H9 (cell line): ENCODE data around the gene TEX48. TPM values are rescaled to one million over a fixed set of nuclear protein-coding genes. Genes with fewer than 3 reads are reported as not detected.

Experiments
- DNase-seq: peaks from one replicate; pipeline ENCODE4 v3.0.0-alpha.2; 2017
- H2AFZ ChIP-seq: one replicate; pipeline ENCODE4 v1.6.1; 2013; ENCODE audit warnings: mild to moderate bottlenecking, low read length, control low read depth, moderate library complexity
- H2AK5ac ChIP-seq: 2 replicates; pipeline ENCODE4 v1.6.1; 2013; ENCODE audit warnings: low read length, control low read depth, mixed read lengths; ENCODE audit not compliant: insufficient read length
- H2BK120ac ChIP-seq: one replicate; pipeline ENCODE4 v1.6.1; 2013; ENCODE audit warnings: low read depth, mild to moderate bottlenecking, low read length, control low read depth, inconsistent platforms; ENCODE audit not compliant: poor library complexity, severe bottlenecking
- H2BK12ac ChIP-seq: 2 replicates; pipeline ENCODE4 v1.6.1; 2013; ENCODE audit warnings: low read length, control low read depth, mixed read lengths, low read depth; ENCODE audit not compliant: insufficient read length
- H2BK15ac ChIP-seq: 2 replicates; pipeline ENCODE4 v1.6.1; 2013; ENCODE audit warnings: low read depth, low read length, control low read depth
- H2BK20ac ChIP-seq: one replicate; pipeline ENCODE4 v1.6.1; 2013; ENCODE audit warnings: low read depth, mild to moderate bottlenecking, low read length, control low read depth, inconsistent platforms; ENCODE audit not compliant: poor library complexity, severe bottlenecking
- H2BK5ac ChIP-seq: 2 replicates; pipeline ENCODE4 v1.6.1; 2013; ENCODE audit warnings: low read length, control low read depth, mixed read lengths; ENCODE audit not compliant: insufficient read length
- H3K14ac ChIP-seq: 2 replicates; pipeline ENCODE4 v1.6.1; 2013; ENCODE audit warnings: low read length, control low read depth; ENCODE audit not compliant: insufficient read depth
- H3K18ac ChIP-seq: 2 replicates; pipeline ENCODE4 v1.6.1; 2013; ENCODE audit warnings: low read depth, mild to moderate bottlenecking, mixed read lengths, low read length, control low read depth; ENCODE audit not compliant: insufficient read length
- H3K23ac ChIP-seq: 2 replicates; pipeline ENCODE4 v1.6.1; 2013; ENCODE audit warnings: low read length, control low read depth, mixed read lengths, low read depth; ENCODE audit not compliant: insufficient read length
- H3K23me2 ChIP-seq: 2 replicates; pipeline ENCODE4 v1.6.1; 2013; ENCODE audit warnings: low read depth, mild to moderate bottlenecking, mixed read lengths, low read length, control low read depth; ENCODE audit not compliant: insufficient read length, poor library complexity, severe bottlenecking
- H3K27ac ChIP-seq: 2 replicates; pipeline ENCODE4 v1.5.1; 2013; ENCODE audit warnings: low read length, control low read depth, mixed read lengths, low read depth; ENCODE audit not compliant: insufficient read length
- H3K27me3 ChIP-seq: 2 replicates; pipeline ENCODE4 v1.6.1; 2013; ENCODE audit warnings: low read length, control low read depth, inconsistent platforms; ENCODE audit not compliant: insufficient read depth
- H3K4ac ChIP-seq: 2 replicates; pipeline ENCODE4 v1.6.1; 2013; ENCODE audit warnings: low read depth, mild to moderate bottlenecking, control low read depth, inconsistent platforms, low read length, moderate library complexity
- H3K4me1 ChIP-seq: 2 replicates; pipeline ENCODE4 v1.6.1; 2013; ENCODE audit warnings: low read length, control low read depth, inconsistent platforms; ENCODE audit not compliant: insufficient read depth
- H3K4me2 ChIP-seq: 2 replicates; pipeline ENCODE4 v1.6.1; 2013; ENCODE audit warnings: low read length, control low read depth, mixed read lengths; ENCODE audit not compliant: insufficient read length, insufficient read depth
- H3K56ac ChIP-seq: 2 replicates; pipeline ENCODE4 v1.6.1; 2013; ENCODE audit warnings: low read depth, mild to moderate bottlenecking, mixed read lengths, low read length, control low read depth; ENCODE audit not compliant: insufficient read length
- H3K79me1 ChIP-seq: 2 replicates; pipeline ENCODE4 v1.6.1; 2013; ENCODE audit warnings: low read depth, mild to moderate bottlenecking, moderate library complexity, low read length, control low read depth, inconsistent platforms; ENCODE audit not compliant: insufficient read depth, poor library complexity, severe bottlenecking
- H3K79me2 ChIP-seq: 2 replicates; pipeline ENCODE4 v1.6.1; 2013; ENCODE audit warnings: low read length, control low read depth, inconsistent platforms; ENCODE audit not compliant: insufficient read depth
- H3K9ac ChIP-seq: 2 replicates; pipeline ENCODE4 v1.6.1; 2013; ENCODE audit warnings: low read length, control low read depth, mixed read lengths; ENCODE audit not compliant: insufficient read length; ENCODE audit errors: extremely low read depth
- H3K9me3 ChIP-seq: one replicate; pipeline ENCODE4 v1.6.1; 2013; ENCODE audit warnings: low read depth, low read length, inconsistent platforms; ENCODE audit not compliant: control insufficient read depth
- H3T11ph ChIP-seq: one replicate; pipeline ENCODE4 v1.6.1; 2013; ENCODE audit warnings: mild to moderate bottlenecking, low read length, control low read depth, inconsistent platforms
- H4K20me1 ChIP-seq: one replicate; pipeline ENCODE4 v1.6.1; 2013; ENCODE audit not compliant: control insufficient read depth, insufficient read length, insufficient read depth
- H4K5ac ChIP-seq: 2 replicates; pipeline ENCODE4 v1.6.1; 2013; ENCODE audit warnings: low read depth, mild to moderate bottlenecking, mixed read lengths, low read length, control low read depth; ENCODE audit not compliant: insufficient read length
- H4K8ac ChIP-seq: replicated peaks from 2 replicates; pipeline ENCODE4 v1.6.1; 2013; ENCODE audit warnings: low read length, control low read depth, mixed read lengths, low read depth; ENCODE audit not compliant: insufficient read length
- H4K91ac ChIP-seq: 2 replicates; pipeline ENCODE4 v1.6.1; 2013; ENCODE audit warnings: low read depth, mild to moderate bottlenecking, moderate library complexity, mixed read lengths, low read length, control low read depth; ENCODE audit not compliant: insufficient read length
- H3K27ac Mint-ChIP-seq, 3 experiments: 2 replicates in 2 of 3; 3 replicates in 1 of 3; pipeline ENCODE4 v1.8.0; 2020 to 2021; ENCODE audit warnings: mixed read lengths in 3 of 3, mild to moderate bottlenecking in 1 of 3, moderate library complexity in 1 of 3
- H3K27me3 Mint-ChIP-seq: 2 replicates; pipeline ENCODE4 v1.8.0; 2021; ENCODE audit warnings: low read depth, mild to moderate bottlenecking, moderate library complexity, mixed read lengths
- H3K36me3 Mint-ChIP-seq, 3 experiments: 2 replicates in 2 of 3; 3 replicates in 1 of 3; pipeline ENCODE4 v1.8.0; 2020 to 2021; ENCODE audit warnings: low read depth in 3 of 3, mixed read lengths in 3 of 3; ENCODE audit not compliant: insufficient read depth in 1 of 3
- H3K4me1 Mint-ChIP-seq, 2 experiments: 2 replicates each; pipeline ENCODE4 v1.8.0; 2020; ENCODE audit warnings: mixed read lengths in 2 of 2
- H3K4me3 Mint-ChIP-seq, 2 experiments: 2 replicates in 1 of 2; 3 replicates in 1 of 2; pipeline ENCODE4 v1.8.0; 2020 to 2021; ENCODE audit warnings: mild to moderate bottlenecking in 2 of 2, mixed read lengths in 2 of 2, moderate library complexity in 1 of 2
- H3K9me3 Mint-ChIP-seq, 2 experiments: 2 replicates in 1 of 2; 3 replicates in 1 of 2; pipeline ENCODE4 v1.8.0; 2020; ENCODE audit warnings: mild to moderate bottlenecking in 2 of 2, mixed read lengths in 2 of 2, moderate library complexity in 1 of 2
- CTCF ChIP-seq: fragments of 200-600 bp; sonication (generic); conservative IDR thresholded peaks from 3 replicates; pipeline ENCODE4 v1.8.0; 2021; ENCODE audit warnings: antibody characterized with exemption, mild to moderate bottlenecking
- WGBS: extraction: QIAGEN DNeasy Blood & Tissue Kit; methylation state at CpG from one replicate; pipeline ENCODE4 v1.1.7; 2013; ENCODE audit warnings: missing lambda C conversion rate, low lambda C conversion rate, mixed read lengths; ENCODE audit not compliant: insufficient read length; ENCODE audit errors: extremely low coverage; 5-methylcytosine and 5-hydroxymethylcytosine counted together
- total RNA-seq: library from RNA; stranded (reverse); gene quantifications from 2 replicates; pipeline ENCODE4 v1.2.1, GENCODE V29; 2021

TEX48 gene
- total RNA-seq, 1 experiment from 2014 or later = not detected

- Histone ChIP-seq H3T11ph (no peak overlapping the region), H3K79me2 (no peaks in the 10 kb centered on the region), H3K14ac (no peak overlapping the region), H3K9me3 (no peaks in the 10 kb centered on the region), H2BK120ac (no peak overlapping the region), H2BK20ac (no peak overlapping the region), H3K79me1 (no peaks in the 10 kb centered on the region), H4K20me1 (no peaks in the 10 kb centered on the region), H3K27ac (no peak overlapping the region), H2BK15ac (no peak overlapping the region), H2AFZ (no peak overlapping the region), H3K4me2 (no peak overlapping the region), H3K18ac (no peak overlapping the region), H3K27me3 (no peaks in the 10 kb centered on the region), H3K4ac (no peak overlapping the region), H3K4me1 (no peaks in the 10 kb centered on the region), H4K8ac (no peak overlapping the region), H3K23ac (no peak overlapping the region), H3K56ac (no peak overlapping the region), H3K23me2 (no peaks in the 10 kb centered on the region), H2BK12ac (no peak overlapping the region), H4K91ac (no peak overlapping the region), H4K5ac (no peak overlapping the region), H2AK5ac (no peak overlapping the region), H3K9ac (no peak overlapping the region), H2BK5ac (no peak overlapping the region)
- Mint-ChIP-seq H3K9me3 (peaks cover 0 to 3% of the 10 kb centered on the region in 2 experiments; a peak in 3 of 5 replicates), H3K27ac (no peak overlapping the region), H3K27me3 (peaks cover 87% of the 10 kb centered on the region), H3K36me3 (no peaks in the 10 kb centered on the region; a peak in 2 of 7 replicates), H3K4me3 (no peak overlapping the region), H3K4me1 (peaks cover 16 to 24% of the 10 kb centered on the region in 2 experiments)
- no CpG with 5 or more reads among the region's 8 CpGs for WGBS
- no peak for TF ChIP-seq CTCF
- DNase-seq = no peak
These were observed 39.6 kb upstream of the TEX48 start for GRCh38 chr9:114721491-114722079.
